Heart right ventricle (tissue), 16 donors: Measurements from ENCODE around the gene NPAS3. TPM values are rescaled to one million over a fixed set of nuclear protein-coding genes. Genes with fewer than 3 reads are reported as not detected.
A peak's percentile ranks its signal among the peaks of the same experiment; 100 is the strongest.

Source experiments
- ATAC-seq, 8 donors: fragments of 200-7000 bp; cut with Tn5 transposase; one replicate each; pipeline ENCODE4 v1.9.1; 2020; ENCODE audit warnings: mild to moderate bottlenecking in 8 of 8, moderate library complexity in 8 of 8, moderate number of reproducible peaks in 1 of 8
- DNase-seq, 2 donors: peaks; one replicate each; pipeline ENCODE4 v3.0.0-alpha.2; 2020
- H3K27ac ChIP-seq, 10 donors: fragments of 200-600 bp; sonication (generic) in 2 of 10; one replicate each; pipeline versions ENCODE4 v1.5.0 to v1.8.0; 2020 to 2022; ENCODE audit warnings: mild to moderate bottlenecking in 3 of 10
- H3K27me3 ChIP-seq, 7 donors: fragments of 200-600 bp; one replicate each; pipeline ENCODE4 v1.8.0; 2021 to 2022; ENCODE audit warnings: mild to moderate bottlenecking in 2 of 7
- H3K36me3 ChIP-seq, 9 donors: fragments of 200-600 bp; sonication (generic) in 1 of 9; one replicate each; pipeline versions ENCODE4 v1.5.0 to v1.8.0; 2020 to 2022; ENCODE audit warnings: mild to moderate bottlenecking in 2 of 9
- H3K4me1 ChIP-seq, 9 donors: fragments of 200-600 bp; sonication (generic) in 1 of 9; one replicate each; pipeline versions ENCODE4 v1.5.0 to v1.8.0; 2020 to 2022; ENCODE audit warnings: mild to moderate bottlenecking in 4 of 9
- H3K4me3 ChIP-seq, 10 donors: fragments of 200-600 bp; sonication (generic) in 2 of 10; one replicate each; pipeline versions ENCODE4 v1.5.0 to v1.8.0; 2020 to 2022; ENCODE audit warnings: mild to moderate bottlenecking in 7 of 10, moderate library complexity in 2 of 10
- H3K9me3 ChIP-seq, 11 donors: fragments of 200-600 bp in 10 of 11; sonication (generic) in 2 of 11; one replicate each; pipeline versions ENCODE4 v1.5.0 to v1.8.0; 2013 to 2022; ENCODE audit warnings: mild to moderate bottlenecking in 2 of 11, control low read depth in 1 of 11, moderate library complexity in 1 of 11
- WGBS, 2 donors: extraction: QIAGEN DNeasy Blood & Tissue Kit; methylation state at CpG; one replicate each; pipeline ENCODE4 v1.1.7; 2013; ENCODE audit warnings: inconsistent platforms in 1 of 2; 5-methylcytosine and 5-hydroxymethylcytosine counted together
- intact Hi-C, 10 donors: fragments of 100-400 bp; cut with DNase I; formaldehyde crosslinking; loops; one replicate each; pipeline versions ENCODE4 v1.11.1 to v1.14.2; 2022
- polyA plus RNA-seq, 2 donors: library from polyadenylated mRNA; stranded (reverse); fragments of 200-250 nt; gene quantifications; one replicate each; pipeline ENCODE4 v1.2.3, GENCODE V29; 2013
- total RNA-seq, 10 donors: library from RNA; stranded (reverse); fragmentation: NEBNext Ultra II Directional in 3 of 10; extraction: Animal tissue kit (Norgen Biotek cat#: 25700) in 3 of 10; gene quantifications; one replicate each; pipeline versions ENCODE4 v1.2.1 to v1.2.4, GENCODE V29; 2021 to 2023
- TF ChIP-seq, protein P1 (sequence below), 9 donors: fragments of 200-600 bp; sonication (generic) in 2 of 9; IDR thresholded peaks; one replicate each; pipeline versions ENCODE4 v1.5.0 to v1.8.0; 2021 to 2022; ENCODE audit warnings: antibody characterized with exemption in 9 of 9, mild to moderate bottlenecking in 5 of 9, moderate library complexity in 1 of 9
- donor health status: Arrhythmogenic right ventricular cardiomyopathy.
- donor health status: ischemic (EF 13 %, LVEDD 7.1; RV severe dilation, severe dysfunction).
- donor health status: healthy with polysubstance abuse.
- donor health status: DM: no; HTN: yes; CAD: no.
- donor health status: DM: no; HTN: no; CAD: no.
- donor health status: ischemic (EF 25% LVEDD 6.9; RV normal size, moderate dysfunction).
- donor health status: ischemic (EF 25% LVEDD 5.7; RV mildly dilated, moderate dysfunction).
- donor health status: healthy.
- donor health status: DM: yes; HTN: yes; CAD: no.
- donor health status: Ischemic cardiomyopathy.
- donor health status: ischemic (EF 35%, LVEDD 5.7; RV mildly dilated, moderate dysfunction).
- donor health status: nonischemic (EF 11% LVEDD 7.7; RV severe dilation, severe dysfunction).
- donor health status: DM: yes; HTN: yes; CAD: no.
- donor health status: PGD.
- donor health status: ischemic (EF 29% LVEDD 5.4; RV normal size, mild dysfunction).
- donor health status: nonischemic (EF 23%, LVEDD 6.1; RV moderate dilation, normal function).

Gene NPAS3
- total and polyA plus RNA-seq, 12 donors: 0.12 to 2.8 (median 0.99) TPM

DNA sequence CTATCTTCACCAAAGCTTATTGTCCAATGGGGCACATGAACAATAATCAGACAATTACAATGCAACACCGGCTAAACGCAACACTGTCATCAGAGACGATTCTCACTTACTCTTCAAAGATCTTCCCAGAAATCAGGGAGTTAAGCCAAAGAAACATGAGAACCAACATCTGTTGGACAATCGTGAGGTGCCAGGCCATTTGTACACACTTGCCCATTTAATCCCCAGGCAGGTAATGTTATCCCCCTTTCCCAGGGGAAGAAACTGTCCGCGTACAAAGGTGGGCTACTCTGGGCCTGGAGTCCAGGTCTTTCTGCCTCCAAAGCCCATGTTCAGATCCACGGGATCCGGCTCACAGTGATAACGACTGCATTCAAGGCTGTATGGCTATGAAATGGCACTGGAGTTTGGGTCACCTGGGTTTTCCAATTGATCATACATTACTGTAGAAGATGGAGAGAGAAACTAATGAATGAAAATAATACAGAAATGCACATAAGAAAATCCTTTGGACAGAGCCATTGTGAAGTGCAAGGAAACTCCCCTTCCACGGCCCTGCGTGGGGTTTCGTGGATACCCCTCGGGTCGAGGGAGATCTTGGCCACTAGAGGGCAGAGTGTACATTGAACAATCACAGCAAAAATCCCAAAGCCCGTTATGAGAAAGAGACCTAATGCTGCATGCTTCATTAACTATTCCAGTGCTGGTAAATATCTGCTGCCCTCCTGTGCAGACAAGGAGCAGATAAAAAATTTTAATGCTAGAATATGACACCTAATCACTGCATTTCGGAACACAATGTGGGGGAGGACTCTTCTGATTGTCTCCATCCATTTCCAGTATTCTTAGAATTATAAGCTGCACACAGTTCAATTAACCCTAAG lies 900.8 kb downstream of the NPAS3 start:
- Histone ChIP-seq H3K4me1 (peaks cover 0 to 16% (median 4%) of the 10 kb centered on the region in 9 donors), H3K36me3 (no peaks in the 10 kb centered on the region), H3K4me3 (no peak overlapping the region), H3K27ac (no peak overlapping the region), H3K27me3 (no peaks in the 10 kb centered on the region), H3K9me3 (no peaks in the 10 kb centered on the region)
- TF ChIP-seq, protein P1, sequence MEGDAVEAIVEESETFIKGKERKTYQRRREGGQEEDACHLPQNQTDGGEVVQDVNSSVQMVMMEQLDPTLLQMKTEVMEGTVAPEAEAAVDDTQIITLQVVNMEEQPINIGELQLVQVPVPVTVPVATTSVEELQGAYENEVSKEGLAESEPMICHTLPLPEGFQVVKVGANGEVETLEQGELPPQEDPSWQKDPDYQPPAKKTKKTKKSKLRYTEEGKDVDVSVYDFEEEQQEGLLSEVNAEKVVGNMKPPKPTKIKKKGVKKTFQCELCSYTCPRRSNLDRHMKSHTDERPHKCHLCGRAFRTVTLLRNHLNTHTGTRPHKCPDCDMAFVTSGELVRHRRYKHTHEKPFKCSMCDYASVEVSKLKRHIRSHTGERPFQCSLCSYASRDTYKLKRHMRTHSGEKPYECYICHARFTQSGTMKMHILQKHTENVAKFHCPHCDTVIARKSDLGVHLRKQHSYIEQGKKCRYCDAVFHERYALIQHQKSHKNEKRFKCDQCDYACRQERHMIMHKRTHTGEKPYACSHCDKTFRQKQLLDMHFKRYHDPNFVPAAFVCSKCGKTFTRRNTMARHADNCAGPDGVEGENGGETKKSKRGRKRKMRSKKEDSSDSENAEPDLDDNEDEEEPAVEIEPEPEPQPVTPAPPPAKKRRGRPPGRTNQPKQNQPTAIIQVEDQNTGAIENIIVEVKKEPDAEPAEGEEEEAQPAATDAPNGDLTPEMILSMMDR (IDR thresholded peaks at IDR 0.05): peak; percentile 76 to 94 (median 88)
- DNase-seq (peak; percentile 25 to 67), ATAC-seq (peak; percentile 69 to 84 (median 78))
- 49 to 50% methylated on average over 16 of the region's 16 CpGs for WGBS, 2 donors
- intact Hi-C loops: loop anchor here (1.0 to 10.0 kb wide), 14 partner anchors 105 to 483 kb away; no protein-coding TSS in a partner anchor

DNA sequence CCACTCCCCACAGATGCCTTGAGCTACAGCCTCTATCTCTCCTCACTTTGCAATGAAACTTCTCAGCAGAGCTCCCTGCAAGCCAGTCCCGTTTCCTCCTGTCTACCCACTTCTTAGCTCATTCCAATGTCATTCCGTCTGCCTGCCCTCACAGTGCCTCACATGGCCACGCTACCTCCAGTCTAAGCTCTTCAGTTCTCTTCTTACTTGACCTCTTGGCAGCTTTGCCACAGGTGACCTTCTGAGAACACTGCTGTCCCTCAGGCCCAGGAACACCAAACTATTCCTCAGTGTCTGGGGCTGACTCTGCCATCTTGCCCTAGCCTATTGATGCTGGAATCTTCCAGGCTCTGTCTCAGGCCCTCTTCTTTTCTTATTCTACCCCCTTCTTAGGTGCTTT lies 902.1 kb downstream of the NPAS3 start:
- intact Hi-C loops: loop anchor here in 8 of 10 donors (2.0 to 10.0 kb wide), 10 partner anchors 104 to 464 kb away; no protein-coding TSS in a partner anchor
- TF ChIP-seq, protein P1 (IDR thresholded peaks at IDR 0.05): no peak
- 80 to 93% methylated on average over 3 of the region's 3 CpGs for WGBS, 2 donors
- no peaks in the 10 kb centered on the region for H3K36me3 ChIP-seq
- H3K27ac ChIP-seq: no peak overlapping the region
- H3K4me1 ChIP-seq: peaks cover 0 to 16% (median 4%) of the 10 kb centered on the region in 9 donors
- no peak overlapping the region for H3K4me3 ChIP-seq
- DNase-seq (no peak), ATAC-seq (no peak)
- no peaks in the 10 kb centered on the region for H3K27me3 ChIP-seq
- H3K9me3 ChIP-seq: no peaks in the 10 kb centered on the region

- Histone ChIP-seq H3K36me3 (no peaks in the 10 kb centered on the region), H3K27ac (no peak overlapping the region), H3K4me1 (peaks cover 0 to 16% (median 4%) of the 10 kb centered on the region in 9 donors), H3K9me3 (no peaks in the 10 kb centered on the region), H3K27me3 (no peaks in the 10 kb centered on the region), H3K4me3 (no peak overlapping the region)
- no peak for ATAC-seq
- intact Hi-C loops: loop anchor here in 7 of 10 donors (5.0 to 10.0 kb wide), 7 partner anchors 103 to 463 kb away; no protein-coding TSS in a partner anchor
- WGBS, 2 donors: 96 to 100% methylated on average over 1 of the region's 1 CpG
- no peak for DNase-seq
- TF ChIP-seq, protein P1 (IDR thresholded peaks at IDR 0.05): no peak
These were observed 903.6 kb downstream of the NPAS3 start for GRCh38 chr14:33842299-33842698.

- ATAC-seq: no peak
- no peaks in the 10 kb centered on the region for H3K27me3 ChIP-seq
- 82 to 86% methylated on average over 3 of the region's 3 CpGs for WGBS, 2 donors
- H3K9me3 ChIP-seq: no peaks in the 10 kb centered on the region
- H3K27ac ChIP-seq: no peak overlapping the region
- no peaks in the 10 kb centered on the region for H3K36me3 ChIP-seq
- H3K4me1 ChIP-seq: peaks cover 0 to 15% (median 3%) of the 10 kb centered on the region in 9 donors
- DNase-seq: no peak
- intact Hi-C loops: loop anchor here in 7 of 10 donors (5.0 to 10.0 kb wide), 7 partner anchors 101 to 461 kb away; no protein-coding TSS in a partner anchor
- H3K4me3 ChIP-seq: no peak overlapping the region
- TF ChIP-seq, protein P1 (IDR thresholded peaks at IDR 0.05): no peak
These were observed 905.4 kb downstream of the NPAS3 start for GRCh38 chr14:33844118-33844517.
